GF-D8 (cell line): ENCODE results near the gene JAK1.
"Not testable (repeated sequence)": the region's sequence is repeated elsewhere in the genome, so short reads cannot be mapped to it uniquely, and the experiment has no call there.

ENCODE experiments used
- DNase-seq: peaks from one replicate; lab custom pipeline; 2025; lab: John Stamatoyannopoulos, UW

The JAK1 gene

GRCh38 chr1:64948905-64949833 lies 17.2 kb downstream of the JAK1 start:
- DNase-seq = no peak

GRCh38 chr1:64948216-64948615 lies 18.1 kb downstream of the JAK1 start:
- no peak for DNase-seq

- no peak for DNase-seq
Measured at GRCh38 chr1:64946916-64947315, 19.4 kb downstream of the JAK1 start.

GRCh38 chr1:64944913-64945312 lies 21.4 kb downstream of the JAK1 start:
- DNase-seq = no peak

GRCh38 chr1:64942675-64943074 lies 23.7 kb downstream of the JAK1 start:
- no peak for DNase-seq

- DNase-seq = no peak
Measured at GRCh38 chr1:64942118-64942517, 24.2 kb downstream of the JAK1 start.

- DNase-seq = no peak
Measured at GRCh38 chr1:64941461-64942117, 24.8 kb downstream of the JAK1 start.

- DNase-seq = no peak
Measured at GRCh38 chr1:64940025-64940424, 26.3 kb downstream of the JAK1 start.

- no peak for DNase-seq
Measured at GRCh38 chr1:64938991-64939390, 27.4 kb downstream of the JAK1 start.

GRCh38 chr1:64936956-64937355 lies 29.4 kb downstream of the JAK1 start:
- DNase-seq = no peak

- no peak for DNase-seq
Measured at GRCh38 chr1:64935551-64936155, 30.7 kb downstream of the JAK1 start.

- no peak for DNase-seq
Measured at GRCh38 chr1:64934878-64935275, 31.5 kb downstream of the JAK1 start.

- no peak for DNase-seq
Measured at GRCh38 chr1:64934115-64934877, 32.1 kb downstream of the JAK1 start.

- DNase-seq = no peak
Measured at GRCh38 chr1:64933296-64934070, 32.9 kb downstream of the JAK1 start.

GRCh38 chr1:64932962-64933295 lies 33.4 kb downstream of the JAK1 start:
- no peak for DNase-seq

- not testable (repeated sequence) for DNase-seq
Measured at GRCh38 chr1:64930640-64931039, 35.7 kb downstream of the JAK1 start.

- no peak for DNase-seq
Measured at GRCh38 chr1:64929221-64929620, 37.1 kb downstream of the JAK1 start.

- DNase-seq = no peak
Measured at GRCh38 chr1:64928325-64928724, 38.0 kb downstream of the JAK1 start.

- DNase-seq = no peak
Measured at GRCh38 chr1:64925594-64925993, 40.8 kb downstream of the JAK1 start.

GRCh38 chr1:64923294-64923718 lies 43.0 kb downstream of the JAK1 start:
- DNase-seq = no peak

- no peak for DNase-seq
Measured at GRCh38 chr1:64922336-64922735, 44.0 kb downstream of the JAK1 start.
